Activated T-cell treated with anti-CD3 and anti-CD28 coated beads for 1 hour (primary cell): ENCODE data around the gene GLRX.

Source experiments
- DNase-seq: peaks from one replicate; pipeline ENCODE4 v3.0.0-alpha.2; 2020; ENCODE audit warnings: low read depth

Gene GLRX

DNA sequence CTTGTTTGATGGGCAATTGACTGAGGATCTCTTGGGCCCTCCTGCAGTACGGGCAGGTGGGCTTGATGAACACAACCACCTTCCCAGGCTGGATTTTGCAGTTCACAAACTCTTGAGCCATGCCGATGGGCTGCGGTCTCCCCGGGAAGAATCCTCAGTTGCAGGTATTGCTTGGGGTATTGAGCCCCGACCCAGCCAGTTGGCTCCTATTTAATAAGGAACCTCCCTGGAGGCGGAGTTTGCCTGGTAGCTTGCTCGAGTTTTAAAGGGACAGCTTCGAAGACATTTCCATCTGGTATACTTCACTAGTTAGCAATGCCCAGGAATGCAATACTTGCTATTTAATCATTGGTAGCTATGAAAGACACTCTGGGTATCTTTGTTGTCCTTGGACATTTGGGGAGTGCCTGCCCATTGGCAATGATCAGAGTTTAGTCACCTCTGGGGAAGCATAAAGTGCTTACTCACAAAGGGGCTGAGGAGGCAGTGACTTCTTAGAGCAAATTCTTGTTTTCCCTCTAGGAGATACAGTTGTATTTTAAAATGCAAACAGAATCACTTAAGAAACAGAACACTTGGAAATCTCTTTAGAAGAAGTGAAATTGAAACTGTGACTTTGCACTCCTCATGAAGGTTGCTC lies at the start of gene GLRX:
TSS of gene GLRX (minus strand) at position 185 of the 640 bp plus-strand sequence. CDS start at position 121, 64 bp downstream.
- no peak for DNase-seq

DNA sequence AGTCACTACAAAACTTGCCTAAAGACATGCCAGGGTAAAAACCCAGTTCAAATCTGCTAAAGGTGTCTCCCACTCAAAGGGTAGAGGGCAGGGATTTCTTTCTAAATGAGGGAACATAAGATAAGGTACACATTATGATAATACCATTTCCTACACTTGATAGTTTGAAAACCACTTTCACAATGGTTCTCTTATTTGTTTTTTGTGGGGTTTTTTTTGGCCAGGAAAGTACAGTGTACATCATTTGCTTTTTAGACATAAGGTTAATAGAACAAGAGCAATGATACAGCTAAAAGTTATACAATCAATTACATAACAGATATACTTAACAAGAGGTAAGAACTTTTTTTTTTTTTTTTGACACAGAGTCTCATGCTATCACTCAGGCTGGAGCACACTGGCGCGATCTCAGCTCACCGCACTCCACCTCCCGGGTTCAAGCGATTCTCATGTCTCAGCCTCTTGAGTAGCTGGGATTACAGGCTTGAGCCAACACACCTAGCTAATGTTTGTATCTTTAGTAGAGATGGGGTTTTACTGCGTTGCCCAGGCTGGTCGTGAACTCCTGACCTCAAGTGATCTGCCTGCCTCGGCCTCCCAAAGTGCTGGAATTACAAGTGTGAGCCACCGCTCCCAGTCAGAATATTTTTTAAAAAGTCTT lies 48.8 kb upstream of the GLRX start:
- DNase-seq, result no peak

DNA sequence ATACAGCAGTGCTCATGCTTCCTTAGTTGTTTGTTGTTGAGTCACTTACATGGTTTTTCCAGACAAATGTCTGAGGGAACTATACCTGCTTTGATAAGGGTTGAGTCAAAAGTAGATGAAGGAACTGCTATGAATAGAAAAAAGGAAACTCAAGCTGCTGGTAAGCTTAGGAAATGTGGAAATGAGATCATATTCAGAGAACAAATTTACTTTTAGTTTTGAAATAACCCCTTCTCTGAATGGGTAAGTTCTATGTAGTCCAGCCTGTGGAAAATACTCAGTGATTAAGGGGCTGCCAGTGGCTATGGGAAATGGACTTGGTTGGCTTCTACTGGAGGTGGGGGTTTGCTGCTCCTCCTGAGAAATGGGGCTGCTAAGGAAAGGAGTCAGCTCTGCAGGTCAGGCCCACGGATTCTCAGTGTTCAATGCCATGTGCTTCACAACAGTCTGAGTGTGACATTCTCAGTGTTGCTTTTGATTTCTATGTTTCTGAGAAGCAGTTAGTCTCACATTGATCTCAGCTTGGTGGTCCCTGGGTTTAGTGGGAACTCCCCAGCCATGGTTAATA lies 47.7 kb upstream of the GLRX start:
- DNase-seq, result no peak

- peak; percentile 26 for DNase-seq
Observed at GRCh38 chr5:95869173-95869855, 46.8 kb upstream of the GLRX start.

GRCh38 chr5:95868136-95868535 lies 45.6 kb upstream of the GLRX start:
- no peak for DNase-seq

- DNase-seq, result no peak
Observed at GRCh38 chr5:95866435-95867040, 44.0 kb upstream of the GLRX start.

GRCh38 chr5:95864944-95865504 lies 42.5 kb upstream of the GLRX start:
- no peak for DNase-seq

- DNase-seq, result no peak
Observed at GRCh38 chr5:95864456-95864855, 41.9 kb upstream of the GLRX start.

- DNase-seq, result no peak
Observed at GRCh38 chr5:95863383-95863757, 40.8 kb upstream of the GLRX start.

- no peak for DNase-seq
Observed at GRCh38 chr5:95862671-95863382, 40.3 kb upstream of the GLRX start.

GRCh38 chr5:95861864-95862561 lies 39.5 kb upstream of the GLRX start:
- DNase-seq, result no peak

DNA sequence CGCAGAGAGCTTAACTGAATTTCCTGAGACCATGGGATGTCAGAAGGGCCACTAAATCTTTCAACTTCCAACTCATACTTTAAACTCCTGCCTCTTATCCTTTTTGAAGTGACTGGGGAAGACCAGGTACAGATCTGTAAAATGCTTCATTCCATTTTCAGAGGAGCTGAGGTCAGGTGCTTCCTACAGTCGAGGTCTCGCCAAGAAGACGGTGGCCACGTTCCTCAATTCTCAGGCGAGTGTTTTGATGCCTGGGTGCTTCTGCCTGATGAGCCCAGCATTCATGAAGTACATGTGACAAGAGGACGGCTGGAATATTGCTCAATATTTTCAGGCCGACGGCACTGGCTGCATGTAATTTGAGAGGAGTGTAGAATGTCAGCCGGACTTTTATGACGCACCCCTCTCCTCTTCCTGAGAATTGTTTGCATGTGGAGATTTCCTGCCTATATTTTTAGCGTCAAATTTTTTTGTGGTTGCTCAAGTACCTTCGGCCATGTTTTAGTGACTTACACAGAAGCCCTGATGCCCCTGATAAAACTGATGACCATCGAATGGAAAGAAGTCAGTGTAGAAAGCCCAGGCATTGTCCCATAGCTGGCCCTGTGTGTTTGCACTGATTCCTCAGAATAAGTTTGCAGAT lies 38.8 kb upstream of the GLRX start:
- no peak for DNase-seq

DNA sequence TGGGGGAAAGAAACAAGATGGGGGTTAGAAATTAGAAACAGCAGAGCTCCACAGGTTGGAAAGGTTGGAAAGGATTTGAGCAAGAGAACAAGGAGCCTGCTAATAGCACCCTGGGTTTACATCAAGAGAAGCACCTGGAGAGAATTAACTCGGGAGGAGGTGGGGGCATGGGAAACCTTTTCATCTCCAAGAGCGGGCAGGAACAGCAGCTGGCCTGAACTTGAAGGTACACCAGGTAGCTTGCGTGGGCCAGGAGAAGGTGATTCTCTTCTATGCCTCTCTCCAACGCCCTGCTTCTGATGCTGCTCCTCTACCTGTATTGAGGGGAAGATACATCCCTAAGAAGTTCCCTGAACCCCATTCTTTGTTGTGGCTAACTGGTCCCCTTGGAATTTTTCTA lies 37.1 kb upstream of the GLRX start:
- DNase-seq, result no peak

DNA sequence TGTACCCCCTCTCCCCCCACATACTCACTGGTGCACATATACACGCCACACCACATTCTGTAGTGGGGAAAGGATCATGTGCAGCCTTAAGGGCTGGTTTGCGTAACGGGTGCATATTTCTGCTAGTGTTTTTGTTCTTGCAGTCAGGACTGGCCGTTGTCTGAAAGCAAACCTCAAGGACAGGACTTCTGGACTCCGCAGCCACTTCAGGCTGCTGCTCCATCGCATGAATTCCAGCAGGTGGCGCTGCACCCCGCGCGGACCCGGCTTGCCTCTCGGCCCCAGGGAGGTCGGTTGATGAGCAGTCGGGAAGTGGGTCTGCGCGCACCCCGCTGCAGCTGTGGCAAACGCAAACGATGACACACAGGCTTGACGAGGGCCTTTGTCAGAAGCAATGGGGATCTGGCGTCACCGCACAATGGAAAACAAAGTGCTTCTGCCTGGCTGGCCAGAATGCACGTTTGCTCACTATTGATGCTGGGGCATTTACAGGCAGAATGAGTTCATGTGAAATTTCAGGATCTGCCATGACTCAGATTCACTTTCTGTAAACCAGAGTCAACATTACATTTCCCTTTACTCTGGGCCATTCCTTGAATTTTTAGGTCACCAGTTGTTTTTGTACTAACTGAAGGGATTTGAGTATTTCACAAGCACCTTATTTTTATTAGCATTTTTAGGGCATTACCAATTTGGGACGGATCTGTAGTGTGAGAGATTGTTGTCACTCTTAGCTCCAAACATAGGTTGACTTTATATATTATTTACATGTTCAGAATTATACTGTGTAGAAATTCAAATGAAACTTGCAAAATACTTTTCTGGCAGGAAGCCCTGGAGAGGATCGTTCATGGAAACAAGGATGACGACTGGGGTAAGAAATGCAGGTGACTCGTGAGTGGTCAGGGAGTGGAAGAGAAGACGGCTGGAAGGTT lies 36.4 kb upstream of the GLRX start:
- peak; percentile 91 for DNase-seq

- no peak for DNase-seq
Observed at GRCh38 chr5:95858023-95858461, 35.5 kb upstream of the GLRX start.

DNA sequence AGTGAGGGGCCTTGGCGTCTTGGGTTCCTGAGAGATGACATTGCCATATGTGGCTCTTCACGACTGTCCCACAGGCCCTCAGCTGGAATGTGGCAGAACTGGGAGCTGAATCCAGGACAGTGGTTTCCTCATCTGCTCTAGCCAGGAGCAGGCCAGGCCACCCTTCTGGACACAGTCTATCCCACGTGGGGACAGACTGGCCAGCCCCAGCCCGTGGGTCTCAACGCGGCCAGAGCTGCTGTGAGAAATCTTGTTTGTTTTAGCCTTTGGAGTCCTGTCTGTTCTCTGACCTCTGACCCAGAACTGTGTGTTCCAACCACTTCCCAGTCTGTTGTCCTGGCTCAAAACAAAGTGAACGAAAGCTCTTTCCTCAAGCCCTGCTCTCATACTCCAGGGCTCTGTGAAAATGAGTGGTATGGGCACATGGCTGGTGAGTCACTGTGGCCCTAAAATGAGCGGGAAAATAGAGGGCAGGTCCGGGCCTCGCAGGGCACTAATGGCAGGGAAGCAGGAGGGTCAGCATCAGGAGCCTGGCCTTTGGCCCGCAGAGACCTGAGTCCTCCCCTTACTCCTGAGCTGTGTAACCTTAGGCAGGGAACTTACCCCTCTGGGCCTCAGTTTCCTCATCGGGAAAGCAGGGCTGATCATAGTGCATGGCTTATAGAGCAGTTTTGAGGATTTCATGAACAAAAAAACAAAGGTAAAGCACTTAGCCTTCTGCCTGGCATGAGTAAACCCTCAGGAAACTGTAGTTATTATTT lies 34.8 kb upstream of the GLRX start:
- DNase-seq, result no peak

GRCh38 chr5:95856501-95856981 lies 34.0 kb upstream of the GLRX start:
- no peak for DNase-seq

GRCh38 chr5:95853490-95853889 lies 31.0 kb upstream of the GLRX start:
- no peak for DNase-seq
